Stimulated activated CD4-positive, alpha-beta T cell treated with anti-CD3 and anti-CD28 coated beads, Interleukin-12 subunit alpha, Interleukin-12 subunit beta, amount 100 ng/mL, for 24 hours (primary cell): ENCODE measurements around the gene LMF2.

Experiments
- DNase-seq, 2 experiments: peaks; one replicate each; pipeline ENCODE4 v3.0.0-alpha.2; 2020; ENCODE audit warnings: low read depth in 2 of 2

LMF2 gene

DNA sequence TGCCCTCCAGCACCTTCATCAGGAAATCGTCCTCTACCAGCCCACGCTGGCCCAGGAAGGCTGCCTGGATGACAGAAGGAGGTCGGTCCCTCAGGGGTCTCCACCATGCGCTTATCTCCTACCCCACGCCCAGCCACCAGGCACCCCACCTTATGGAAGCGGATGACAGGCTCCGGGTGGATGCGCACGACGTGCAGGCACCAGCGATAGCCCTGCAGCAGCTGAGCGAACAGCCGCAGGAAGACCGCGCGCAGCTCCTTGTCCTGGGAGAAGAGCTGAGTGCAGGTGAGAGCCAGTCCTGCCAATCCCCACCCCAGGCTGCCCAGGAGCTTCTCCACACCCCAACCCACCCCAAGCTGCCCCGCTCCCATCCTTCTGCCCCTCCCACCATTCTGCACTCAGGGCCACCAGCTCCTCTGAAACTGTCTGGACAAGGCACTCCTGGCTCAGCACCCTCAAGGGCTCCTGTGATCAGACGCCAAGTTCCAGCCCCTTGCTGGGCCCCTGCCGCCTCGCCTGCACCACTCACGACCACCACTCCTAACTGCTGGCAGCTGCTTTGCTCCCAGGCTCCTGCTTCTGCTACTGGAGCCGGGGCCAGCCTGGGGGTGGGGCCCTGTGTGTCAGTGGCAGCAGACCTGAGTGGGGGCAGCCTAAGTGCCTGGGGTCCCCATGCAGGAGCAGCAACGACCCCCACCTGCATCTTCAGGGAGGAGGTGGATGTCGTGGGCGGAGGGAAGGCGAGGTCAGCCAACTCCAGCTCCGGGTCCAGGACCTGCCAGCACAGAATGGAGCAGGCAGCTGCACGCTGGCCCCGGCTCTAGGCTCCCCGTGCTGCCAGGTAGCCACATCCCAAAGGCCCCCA, 42.2 kb downstream of the LMF2 start:
- DNase-seq: no peak

DNA sequence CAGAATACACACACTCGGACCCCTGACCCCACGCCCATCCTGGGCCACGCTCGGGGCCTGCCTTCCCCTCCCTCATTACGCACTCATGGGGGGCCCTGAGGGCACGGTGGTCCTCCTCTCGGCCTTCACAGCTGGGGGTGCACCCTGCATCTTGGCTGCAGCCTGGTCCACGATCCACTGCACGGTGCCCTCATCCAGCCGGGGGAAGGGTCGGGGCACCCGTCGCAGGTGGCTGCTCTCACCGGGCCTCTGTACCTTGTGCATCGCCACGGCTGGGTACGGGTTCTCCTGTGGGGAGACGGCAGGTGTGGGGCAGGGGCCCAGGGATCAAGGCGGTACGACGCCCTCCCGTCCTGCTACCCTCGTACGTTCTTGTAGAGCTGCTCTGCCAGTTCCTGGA, 43.1 kb downstream of the LMF2 start:
- no peak for DNase-seq

DNA sequence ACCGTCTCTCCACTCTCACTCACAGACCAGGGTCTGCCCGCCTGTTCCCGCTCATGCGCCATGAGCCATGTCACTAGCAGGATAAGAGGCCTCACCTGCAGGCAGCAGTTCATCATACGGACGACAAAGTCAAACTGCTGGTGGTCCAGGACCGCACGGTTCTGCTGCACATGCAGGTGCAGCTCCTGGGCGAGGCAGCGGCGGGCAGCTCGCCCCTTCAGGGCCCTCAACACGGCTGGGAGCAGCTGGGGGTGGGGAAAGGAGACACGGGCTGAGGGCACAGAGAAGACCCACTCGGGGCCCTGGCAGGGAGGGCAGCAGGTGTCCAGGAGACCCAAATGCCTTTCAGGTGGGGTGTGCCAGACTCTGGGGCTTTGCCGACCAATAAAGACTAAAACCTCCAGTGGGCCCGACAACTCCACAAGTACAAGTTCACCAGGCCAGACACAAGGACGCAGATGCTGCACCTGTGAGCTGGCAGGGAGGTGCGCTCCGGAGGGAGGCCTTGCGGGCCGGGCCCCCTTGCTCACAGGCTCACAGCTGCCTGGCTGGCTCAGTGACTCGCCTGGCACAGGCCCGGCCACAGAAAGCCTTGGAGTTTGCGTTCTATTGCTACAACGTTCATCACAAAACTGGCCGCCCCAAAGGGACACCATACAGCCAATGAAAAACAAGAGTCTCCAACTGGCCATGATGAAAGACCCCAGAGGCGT, 44.2 kb downstream of the LMF2 start:
- no peak for DNase-seq

DNA sequence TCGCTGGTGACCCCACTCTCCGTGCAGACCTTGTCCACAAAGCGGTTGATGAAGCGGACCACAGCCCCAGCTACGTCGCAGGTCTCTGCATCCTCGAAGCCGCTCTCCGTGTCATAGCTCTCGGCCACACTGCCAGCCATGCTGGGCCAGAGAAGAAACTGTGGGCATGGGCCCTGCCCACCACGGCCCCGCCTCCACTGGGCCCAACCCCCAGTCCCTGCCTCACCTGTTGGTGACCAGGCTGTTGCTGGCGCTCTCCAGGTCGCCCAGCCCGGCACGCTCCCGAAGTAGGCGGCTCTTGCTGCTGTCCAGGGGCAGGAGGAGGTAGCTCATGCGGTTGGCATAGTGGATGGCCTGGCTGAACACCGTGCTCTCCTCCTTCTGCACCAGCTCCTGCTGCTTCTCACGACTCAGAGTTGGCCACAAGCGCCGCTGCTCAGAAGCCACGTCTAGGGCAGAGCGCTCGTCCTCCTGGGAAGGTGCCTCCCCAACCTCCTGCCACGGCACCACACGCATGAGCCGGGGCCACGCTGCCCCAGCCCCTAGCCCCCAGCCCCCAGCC, 45.4 kb downstream of the LMF2 start:
- no peak for DNase-seq

DNA sequence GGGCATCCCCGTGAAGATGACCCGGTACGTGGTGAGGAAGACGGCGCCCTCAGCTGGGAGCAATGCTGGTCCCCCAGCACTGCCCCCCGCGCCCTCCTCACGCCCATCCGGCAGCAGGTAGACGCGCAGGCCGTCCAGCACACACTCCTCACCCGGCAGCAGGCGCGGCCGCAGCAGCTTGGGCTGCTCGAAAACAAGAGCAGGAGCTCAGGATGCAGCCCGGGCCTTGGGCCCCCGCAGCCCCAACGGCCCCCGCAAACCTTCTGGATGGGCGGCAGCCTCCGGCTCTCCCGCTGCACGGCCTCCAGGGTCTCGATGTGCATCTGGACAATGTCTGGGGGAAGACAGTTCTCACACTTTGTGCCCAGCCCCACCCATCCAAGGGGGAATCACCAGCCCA, 46.0 kb downstream of the LMF2 start:
- DNase-seq: no peak

DNA sequence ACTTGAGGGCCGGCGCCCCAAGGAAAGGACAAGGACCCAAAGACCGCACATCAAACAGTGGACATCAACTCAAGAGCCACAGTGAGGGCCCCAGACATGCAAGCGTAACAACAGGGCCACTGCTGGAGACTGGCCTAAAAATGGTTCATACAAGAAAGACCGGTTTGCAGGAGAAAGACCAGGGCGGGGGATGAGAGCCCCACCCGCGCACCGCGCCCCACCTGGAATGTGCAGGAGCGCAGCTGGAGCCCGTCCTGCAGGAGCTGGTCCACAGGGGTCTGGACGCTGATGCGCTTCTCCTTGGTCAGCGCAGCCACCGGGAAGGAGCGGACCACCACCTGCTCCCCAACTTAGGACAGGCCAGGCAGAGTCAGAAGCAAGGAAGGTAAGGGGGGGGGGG, 46.6 kb downstream of the LMF2 start:
- DNase-seq: no peak

DNA sequence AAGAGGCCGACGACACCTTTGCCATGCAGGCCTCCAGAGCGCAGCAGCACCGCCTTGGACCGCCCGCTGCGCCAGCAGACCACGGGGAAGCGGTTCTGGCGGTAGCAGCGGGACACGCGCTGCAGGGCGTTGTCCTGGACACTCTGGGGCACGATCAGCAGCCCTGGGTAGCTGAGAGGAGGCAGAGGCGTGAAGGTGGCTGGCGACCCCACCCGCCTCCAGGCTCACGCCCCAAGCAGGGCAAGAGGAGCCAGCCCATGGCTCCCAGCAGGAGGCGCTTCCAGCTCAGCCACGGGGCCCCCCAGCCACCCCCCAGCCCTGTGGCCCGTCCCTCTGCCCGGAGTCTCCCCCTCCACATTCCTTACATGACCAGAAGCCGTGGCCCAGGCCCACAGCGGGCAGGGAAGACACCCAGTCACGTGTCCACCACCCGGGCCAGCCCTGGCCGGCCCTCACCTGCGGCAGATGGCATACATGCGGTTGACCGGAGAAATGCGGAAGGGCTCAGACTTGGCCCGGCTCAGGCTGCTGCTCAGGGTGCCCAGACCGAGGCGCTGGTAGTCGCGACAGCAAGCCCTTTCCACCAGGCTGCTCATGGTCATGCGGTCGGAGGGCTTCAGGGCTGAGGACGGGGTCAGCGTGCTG, 47.9 kb downstream of the LMF2 start:
- no peak for DNase-seq

DNA sequence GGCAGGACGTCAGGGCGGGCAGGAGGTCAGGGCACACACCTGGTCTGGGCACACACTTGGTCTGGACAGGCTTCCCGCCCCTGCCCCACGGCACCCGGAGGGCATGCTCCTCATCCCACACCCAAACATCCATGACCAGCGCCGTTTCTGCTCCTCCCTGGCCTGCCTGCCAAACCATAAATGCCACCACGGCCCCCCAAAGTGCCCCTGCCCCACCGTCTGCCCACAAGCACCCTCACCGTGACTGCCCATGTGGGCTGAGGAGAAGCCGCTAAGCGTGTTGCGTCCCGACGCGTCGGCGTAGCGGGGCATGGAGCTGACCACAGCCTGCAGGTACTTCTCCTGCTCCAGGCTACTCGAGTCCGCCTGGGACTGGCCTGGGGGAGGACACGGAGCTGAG, 48.5 kb downstream of the LMF2 start:
- DNase-seq: no peak

DNA sequence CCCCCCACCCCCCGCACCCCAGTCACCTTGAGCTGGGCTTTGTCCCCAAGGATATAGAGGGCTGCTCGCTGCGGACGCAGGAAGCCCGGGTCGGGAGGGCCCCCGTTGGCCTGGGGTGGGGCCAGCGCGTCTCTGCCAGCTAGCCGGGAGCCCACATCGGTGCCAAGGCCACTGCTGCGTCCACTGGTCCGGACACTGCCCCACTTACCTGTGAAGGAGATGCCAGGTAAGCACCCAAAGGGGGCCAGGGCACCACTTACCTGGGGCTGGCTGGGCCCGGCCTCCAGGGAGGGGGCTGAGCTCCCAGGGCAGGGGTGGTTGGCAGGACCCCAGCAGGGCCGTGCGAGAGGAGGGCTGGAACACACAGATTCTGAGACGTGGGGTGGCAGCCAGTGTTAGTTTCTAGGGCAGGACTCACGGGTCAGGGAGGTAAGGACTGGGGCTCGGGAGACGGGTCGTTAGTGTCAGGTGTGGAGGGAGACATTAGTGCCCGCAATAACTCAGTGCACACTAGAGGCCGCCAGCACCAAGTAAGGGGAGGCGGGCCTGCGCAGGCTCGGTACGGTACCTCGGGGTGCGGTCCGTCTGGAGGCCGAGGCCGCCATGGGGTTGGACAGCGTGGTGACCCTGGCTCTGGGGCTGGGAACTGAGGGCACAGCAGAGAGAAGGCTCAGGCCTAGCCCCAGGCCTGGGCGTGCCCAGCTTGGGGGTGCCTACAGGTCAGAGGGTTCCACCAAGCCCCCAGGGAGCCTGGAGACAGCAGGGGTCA, 50.9 kb downstream of the LMF2 start:
- no peak for DNase-seq

DNA sequence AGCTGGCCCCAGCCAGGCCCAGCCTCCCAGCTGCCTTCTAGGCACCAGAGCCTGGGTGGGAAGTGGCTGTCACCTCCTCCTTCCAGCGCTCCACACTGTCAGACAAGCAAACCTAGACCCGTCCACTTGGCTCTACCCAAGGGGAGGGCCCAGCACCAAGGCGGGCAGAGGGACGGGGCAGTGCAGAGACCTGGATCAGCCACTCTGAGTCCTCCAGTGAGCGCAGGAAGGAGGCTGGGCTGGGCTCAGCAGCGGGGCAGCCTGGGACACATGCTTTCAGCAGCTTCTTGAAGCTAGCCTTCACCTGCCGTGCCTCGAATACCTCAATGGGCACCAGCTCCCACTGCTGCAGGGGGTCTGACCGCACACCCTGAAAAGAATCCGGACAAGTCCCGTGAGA, 51.5 kb downstream of the LMF2 start:
- no peak for DNase-seq

DNA sequence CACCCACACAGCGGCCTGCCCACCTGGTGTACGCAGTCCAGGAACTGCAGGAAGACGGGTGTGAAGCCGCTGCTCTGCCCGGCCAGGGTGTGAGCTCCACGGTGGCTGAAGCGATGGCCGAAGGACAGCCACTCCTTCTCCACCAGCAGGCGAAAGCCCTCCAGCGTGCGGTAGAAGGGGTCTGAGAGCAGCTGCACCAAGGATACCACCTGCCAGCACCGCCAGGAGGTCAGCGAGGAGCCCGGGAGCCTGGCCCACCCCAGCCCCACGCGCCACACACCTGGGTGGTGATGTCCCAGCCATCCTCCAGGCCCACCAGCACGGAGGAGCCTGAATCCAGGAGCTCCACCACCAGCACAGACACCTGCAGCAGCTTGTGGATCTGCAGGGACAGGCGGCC, 52.3 kb downstream of the LMF2 start:
- no peak for DNase-seq

DNA sequence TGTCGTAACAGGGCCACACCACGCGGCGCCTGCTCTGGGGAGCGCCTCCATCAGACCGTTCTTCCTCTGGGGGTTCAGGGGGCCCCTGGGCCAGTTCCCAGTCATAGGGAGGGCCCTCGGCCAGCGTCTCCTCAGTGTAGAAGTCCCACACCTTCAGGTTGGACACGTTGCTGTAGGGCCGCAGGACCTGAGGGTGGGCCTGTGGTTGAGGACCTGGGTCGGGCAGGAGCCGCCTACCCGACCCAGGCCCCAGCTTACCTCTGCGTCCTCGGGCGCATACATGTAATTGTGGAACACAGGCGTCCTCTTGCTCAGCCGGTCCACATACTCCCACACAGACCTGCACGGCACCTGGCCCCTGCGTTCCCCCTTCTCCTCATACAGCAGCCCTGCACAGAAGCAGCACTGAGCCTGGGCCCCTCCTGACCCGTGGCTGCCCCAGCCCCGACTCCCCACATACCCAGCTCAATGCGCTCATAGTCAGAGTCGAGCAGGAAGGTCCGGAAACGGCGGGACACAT, 52.9 kb downstream of the LMF2 start:
- no peak for DNase-seq
